Lower lobe of right lung (tissue), 2 donors: ENCODE data around the gene MMP27. TPM values are rescaled to one million over a fixed set of nuclear protein-coding genes. Genes with fewer than 3 reads are reported as not detected.

ENCODE experiments used
- ATAC-seq, 2 donors: fragments of 200-7000 bp; cut with Tn5 transposase; one replicate each; pipeline ENCODE4 v1.9.1; 2020 to 2022; ENCODE audit warnings: mild to moderate bottlenecking in 2 of 2, moderate library complexity in 2 of 2
- DNase-seq: peaks from one replicate; pipeline ENCODE4 v3.0.0-alpha.2; 2020
- H3K27ac ChIP-seq: fragments of 200-600 bp; one replicate; pipeline ENCODE4 v1.8.0; 2022
- H3K27me3 ChIP-seq: fragments of 200-600 bp; one replicate; pipeline ENCODE4 v1.8.0; 2022; ENCODE audit warnings: low read depth
- H3K36me3 ChIP-seq: fragments of 200-600 bp; one replicate; pipeline ENCODE4 v1.8.0; 2022; ENCODE audit warnings: mild to moderate bottlenecking
- H3K4me1 ChIP-seq: fragments of 200-600 bp; one replicate; pipeline ENCODE4 v1.8.0; 2022
- H3K4me3 ChIP-seq: fragments of 200-600 bp; one replicate; pipeline ENCODE4 v1.8.0; 2022; ENCODE audit warnings: mild to moderate bottlenecking
- H3K9me3 ChIP-seq: fragments of 200-600 bp; one replicate; pipeline ENCODE4 v1.8.0; 2022
- intact Hi-C: fragments of 100-400 bp; cut with DNase I; formaldehyde crosslinking; loops from one replicate; pipeline ENCODE4 v1.11.0; 2022
- total RNA-seq: library from RNA; stranded (reverse); fragmentation: NEBNext Ultra II Directional; extraction: Animal tissue kit (Norgen Biotek cat#: 25700); gene quantifications from one replicate; pipeline ENCODE4 v1.2.1, GENCODE V29; 2021
- TF ChIP-seq, protein P1 (sequence below): fragments of 200-600 bp; IDR thresholded peaks from one replicate; pipeline ENCODE4 v1.8.0; 2022; ENCODE audit warnings: antibody characterized with exemption, mild to moderate bottlenecking
- donor health status: DM: no; HTN: yes; CAD: no; lungs with severe emphysema.

The MMP27 gene
- total RNA-seq, 1 donor from 2014 or later, result not detected

DNA sequence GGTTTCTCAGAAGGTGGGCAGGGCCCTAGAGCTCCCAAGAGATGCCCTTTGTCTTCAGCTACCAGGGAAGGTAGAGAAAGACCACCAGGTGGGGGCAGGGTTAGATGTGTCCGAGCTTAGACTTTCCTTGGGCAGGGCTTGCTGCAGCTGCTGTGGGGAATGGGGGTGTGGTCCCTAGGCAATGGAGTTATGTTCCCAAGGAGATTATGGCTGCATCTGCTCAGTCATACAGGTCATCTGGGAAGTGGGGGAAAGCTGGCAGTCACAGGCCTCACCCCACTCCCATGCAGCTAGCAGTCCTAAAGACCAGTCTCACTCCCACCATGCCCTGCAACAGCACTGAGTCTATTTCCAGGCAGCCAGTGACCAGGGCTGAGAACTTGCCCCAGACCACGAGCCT is 29.5 kb downstream of the MMP27 start:
- Histone ChIP-seq H3K9me3 (no peaks in the 10 kb centered on the region), H3K4me1 (no peaks in the 10 kb centered on the region), H3K27ac (no peak overlapping the region), H3K36me3 (no peaks in the 10 kb centered on the region), H3K4me3 (no peak overlapping the region), H3K27me3 (no peaks in the 10 kb centered on the region)
- no peak for ATAC-seq
- TF ChIP-seq, protein P1, sequence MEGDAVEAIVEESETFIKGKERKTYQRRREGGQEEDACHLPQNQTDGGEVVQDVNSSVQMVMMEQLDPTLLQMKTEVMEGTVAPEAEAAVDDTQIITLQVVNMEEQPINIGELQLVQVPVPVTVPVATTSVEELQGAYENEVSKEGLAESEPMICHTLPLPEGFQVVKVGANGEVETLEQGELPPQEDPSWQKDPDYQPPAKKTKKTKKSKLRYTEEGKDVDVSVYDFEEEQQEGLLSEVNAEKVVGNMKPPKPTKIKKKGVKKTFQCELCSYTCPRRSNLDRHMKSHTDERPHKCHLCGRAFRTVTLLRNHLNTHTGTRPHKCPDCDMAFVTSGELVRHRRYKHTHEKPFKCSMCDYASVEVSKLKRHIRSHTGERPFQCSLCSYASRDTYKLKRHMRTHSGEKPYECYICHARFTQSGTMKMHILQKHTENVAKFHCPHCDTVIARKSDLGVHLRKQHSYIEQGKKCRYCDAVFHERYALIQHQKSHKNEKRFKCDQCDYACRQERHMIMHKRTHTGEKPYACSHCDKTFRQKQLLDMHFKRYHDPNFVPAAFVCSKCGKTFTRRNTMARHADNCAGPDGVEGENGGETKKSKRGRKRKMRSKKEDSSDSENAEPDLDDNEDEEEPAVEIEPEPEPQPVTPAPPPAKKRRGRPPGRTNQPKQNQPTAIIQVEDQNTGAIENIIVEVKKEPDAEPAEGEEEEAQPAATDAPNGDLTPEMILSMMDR, result no peak
- intact Hi-C loops, result no loop called here
- no peak for DNase-seq

DNA sequence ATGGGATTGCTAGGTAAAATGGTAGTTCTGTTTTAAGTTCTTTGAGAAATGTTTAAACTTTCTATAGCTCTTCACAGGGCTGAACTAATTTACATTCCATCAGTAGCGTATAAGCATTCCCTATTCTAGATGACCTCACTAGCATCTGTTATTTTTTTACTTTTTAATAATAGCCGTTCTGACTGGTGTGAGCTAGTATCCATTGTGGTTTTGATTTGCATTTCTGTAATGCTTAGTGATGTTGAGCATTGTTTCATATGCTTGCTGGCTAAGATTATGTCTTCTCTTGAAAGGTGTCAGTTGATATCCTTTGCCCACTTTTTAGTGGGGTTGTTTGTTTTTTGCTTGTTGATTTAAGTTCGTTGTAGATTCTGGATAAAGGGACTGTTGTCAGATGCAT is 35.9 kb downstream of the MMP27 start:
- H3K4me1 ChIP-seq, result no peaks in the 10 kb centered on the region
- H3K4me3 ChIP-seq, result no peak overlapping the region
- intact Hi-C loops, result no loop called here
- H3K36me3 ChIP-seq, result no peaks in the 10 kb centered on the region
- no peak for DNase-seq
- no peaks in the 10 kb centered on the region for H3K9me3 ChIP-seq
- ATAC-seq, result no peak
- no peaks in the 10 kb centered on the region for H3K27me3 ChIP-seq
- no peak overlapping the region for H3K27ac ChIP-seq
- TF ChIP-seq, protein P1, result no peak

DNA sequence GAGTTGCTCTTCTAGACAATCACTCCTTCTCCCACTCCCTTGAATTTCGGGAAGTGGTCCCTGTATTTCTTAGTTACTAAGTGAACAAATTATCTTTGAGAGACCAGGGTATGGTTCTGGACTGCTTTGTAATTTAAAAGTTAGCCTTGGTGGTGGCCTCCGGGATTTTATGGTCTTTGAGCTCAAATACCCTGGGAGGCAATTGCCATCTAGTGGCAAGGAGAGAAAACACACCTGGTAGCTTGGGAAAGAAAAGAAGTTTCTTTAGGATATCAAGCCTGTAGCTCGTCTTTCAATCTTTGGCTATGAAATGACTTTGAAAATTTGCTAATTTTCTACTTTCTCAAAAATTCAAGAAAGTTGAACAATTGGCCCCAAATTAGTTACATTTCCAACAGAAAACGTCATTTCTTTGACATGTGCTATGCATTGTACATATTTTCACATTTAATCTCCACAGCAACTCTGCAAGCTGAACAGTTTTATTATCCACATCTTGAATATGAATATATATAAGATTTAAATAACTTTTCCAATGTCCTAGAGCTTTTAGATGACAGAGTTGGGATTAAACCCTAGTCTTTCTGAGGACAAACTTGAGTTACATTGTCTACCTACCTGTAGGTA is 39.1 kb downstream of the MMP27 start:
- no peak overlapping the region for H3K27ac ChIP-seq
- no peaks in the 10 kb centered on the region for H3K4me1 ChIP-seq
- ATAC-seq, result peak; percentile 66 to 83
- H3K27me3 ChIP-seq, result no peaks in the 10 kb centered on the region
- DNase-seq, result no peak
- TF ChIP-seq, protein P1, result peak; percentile 77
- intact Hi-C loops, result no loop called here
- H3K36me3 ChIP-seq, result no peaks in the 10 kb centered on the region
- H3K9me3 ChIP-seq, result no peaks in the 10 kb centered on the region
- H3K4me3 ChIP-seq, result no peak overlapping the region

DNA sequence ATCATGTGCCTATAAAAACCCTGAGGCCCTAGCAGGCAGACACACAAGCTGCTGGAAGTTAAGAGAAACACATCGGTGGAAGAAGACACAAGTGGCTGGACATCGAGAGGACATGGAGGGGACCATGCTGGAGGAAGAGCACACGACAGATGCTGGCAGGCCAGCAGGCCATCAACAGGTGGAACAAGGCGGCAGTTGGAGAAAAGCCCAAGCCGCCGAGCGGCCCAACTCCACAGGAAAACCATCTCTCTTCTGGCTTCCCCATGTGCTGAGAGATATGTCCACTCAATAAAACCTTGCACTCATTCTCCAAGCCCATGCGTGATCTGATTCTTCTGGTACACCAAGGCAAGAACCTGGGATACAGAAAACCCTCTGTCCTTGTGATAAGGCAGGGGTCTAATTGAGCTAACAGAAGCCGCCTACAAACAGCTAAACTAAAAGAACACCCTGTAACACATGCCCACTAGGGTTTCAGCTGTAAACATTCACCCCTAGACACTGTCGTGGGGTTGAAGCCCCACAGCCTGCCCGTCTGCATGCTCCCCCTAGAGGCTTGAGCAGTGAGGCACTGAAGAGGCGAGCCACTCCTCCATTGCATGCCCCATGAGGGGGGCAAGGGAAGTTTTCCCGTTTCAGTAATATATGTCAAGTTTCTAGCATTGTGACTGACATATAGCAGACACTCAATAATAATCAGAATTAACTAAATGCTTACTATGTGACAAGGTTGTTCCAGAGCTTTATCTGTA is 41.4 kb downstream of the MMP27 start:
- Histone ChIP-seq H3K4me3 (no peak overlapping the region), H3K27ac (no peak overlapping the region), H3K27me3 (no peaks in the 10 kb centered on the region), H3K4me1 (no peaks in the 10 kb centered on the region), H3K36me3 (no peaks in the 10 kb centered on the region), H3K9me3 (no peaks in the 10 kb centered on the region)
- TF ChIP-seq, protein P1, result peak; percentile 11
- ATAC-seq, result no peak
- intact Hi-C loops, result no loop called here
- no peak for DNase-seq

DNA sequence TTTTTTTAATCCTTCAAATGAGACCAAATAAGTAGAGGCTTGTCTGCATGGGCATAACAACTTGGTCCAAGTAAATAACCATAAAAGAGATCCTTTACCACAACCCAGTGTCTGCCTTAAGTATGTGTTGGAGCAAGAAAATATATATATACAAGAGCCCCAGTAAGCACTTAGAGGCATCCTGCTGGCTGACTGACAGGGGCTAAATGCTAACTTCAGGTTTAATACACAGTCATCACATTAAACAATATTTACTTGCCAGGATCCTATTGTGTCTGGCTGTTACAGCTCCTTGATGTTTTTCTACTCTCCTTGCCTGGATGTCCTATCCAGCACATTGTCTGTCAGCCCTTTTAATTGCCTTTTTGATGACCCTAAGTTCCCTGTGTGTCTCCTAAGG is 43.0 kb downstream of the MMP27 start:
- TF ChIP-seq, protein P1, result no peak
- no peak overlapping the region for H3K27ac ChIP-seq
- ATAC-seq, result no peak
- H3K27me3 ChIP-seq, result no peaks in the 10 kb centered on the region
- intact Hi-C loops, result no loop called here
- DNase-seq, result no peak
- H3K4me1 ChIP-seq, result no peaks in the 10 kb centered on the region
- H3K4me3 ChIP-seq, result no peak overlapping the region
- no peaks in the 10 kb centered on the region for H3K9me3 ChIP-seq
- H3K36me3 ChIP-seq, result no peaks in the 10 kb centered on the region
